ENCODE results near the gene OR5AU1. TPM values are rescaled to one million over a fixed set of nuclear protein-coding genes. Genes with fewer than 3 reads are reported as not detected.

Gene OR5AU1
- total RNA-seq (2021; ENCODE audit: unreplicated experiment): not detected
- polyA plus RNA-seq (2012): not detected in 2 replicates
- percentile 7 among the genes with signal in this experiment for Bru-seq, nascent RNA
- BruChase-seq, experiment 1, labeled RNA remaining after a 6-hour chase: percentile 13 among the genes with signal in this experiment
- BruChase-seq, experiment 2, labeled RNA remaining after a 2-hour chase: percentile 7 among the genes with signal in this experiment
- long read RNA-seq: 0 reads

- TF ChIP-seq ZNF274 (IDR thresholded peaks at IDR 0.05; ENCODE audit: low read depth, low read length): no peak
- no peak for TF ChIP-seq ZBTB33 (IDR thresholded peaks at IDR 0.05; ENCODE audit: extremely low read depth, insufficient replicate concordance, low read length)
- no peak for TF ChIP-seq REST (IDR thresholded peaks at IDR 0.05; ENCODE audit: low read depth)
- TF ChIP-seq ELF1 (IDR thresholded peaks at IDR 0.05; ENCODE audit: borderline replicate concordance, low read depth): no peak
- TF ChIP-seq POLR2AphosphoS5 (IDR thresholded peaks at IDR 0.05; ENCODE audit: low read depth, low read length): no peak
- no peak for TF ChIP-seq RAD21 (IDR thresholded peaks at IDR 0.05; ENCODE audit: low read depth)
- TF ChIP-seq ATF3 (IDR thresholded peaks at IDR 0.05): no peak
- TF ChIP-seq SP1 (IDR thresholded peaks at IDR 0.05; ENCODE audit: low read depth): no peak
- TF ChIP-seq TCF7L2 (IDR thresholded peaks at IDR 0.05; ENCODE audit: borderline replicate concordance, extremely low read depth, insufficient read depth, insufficient read length): no peak
- no peak for TF ChIP-seq SIN3A (IDR thresholded peaks at IDR 0.05; ENCODE audit: low read depth)
- no peak for TF ChIP-seq FOSL1 (IDR thresholded peaks at IDR 0.05; ENCODE audit: low read depth)
- TF ChIP-seq SRF (IDR thresholded peaks at IDR 0.05; ENCODE audit: low read depth): no peak
- no peak for TF ChIP-seq EZH2phosphoT487 (IDR thresholded peaks at IDR 0.05; ENCODE audit: borderline replicate concordance)
- ChIA-PET CTCF (no interaction called here), RAD21 (ENCODE audit: low non-redundant PET in 1 of 2, low total read pairs in 2 of 2, uncharacterized antibody in 2 of 2, unreplicated experiment in 2 of 2) (no interaction called here)
These were observed at the start of gene OR5AU1 for GRCh38 chr14:21155963-21156362. Gene OR5AU1, minus strand, starts transcription at chr14:21156063. Its CDS starts 191 bp downstream, at chr14:21155872.

More at GRCh38 chr14:21155963-21156362, at the start of gene OR5AU1:
- H3K4me3 ChIP-seq (replicated peaks in 1 of 2; ENCODE audit: low read depth in 1 of 2, low read length in 2 of 2): no peak within 1 kb of the TSS
- no peak for ATAC-seq
- no peak within 1 kb of the TSS for H3K27ac ChIP-seq (ENCODE audit: low read depth, low read length)
- H4K20me1 ChIP-seq (ENCODE audit: insufficient read depth): no peaks in the 10 kb centered on the region
- H3K9me3 ChIP-seq (ENCODE audit: control insufficient read depth in 1 of 2, insufficient read depth in 1 of 2, low read depth in 1 of 2, low read length in 2 of 2): no peaks in the 10 kb centered on the region
- POLR2A ChIA-PET: no interaction called here
- no peaks in the 10 kb centered on the region for H3K9me2 ChIP-seq (ENCODE audit: insufficient read depth)
- no peaks in the 10 kb centered on the region for H3K36me3 ChIP-seq (ENCODE audit: control insufficient read depth in 1 of 2, insufficient read depth in 2 of 2, low read length in 2 of 2)
- H3K9ac ChIP-seq (ENCODE audit: low read length): no peak within 1 kb of the TSS
- peaks cover 10% of the 10 kb centered on the region; the same call in 1 of the 2 replicates for H3K27me3 ChIP-seq (ENCODE audit: insufficient read depth, low read length)
- BruUV-seq (replicated peaks): no TSS peak
- H3K4me1 ChIP-seq (ENCODE audit: control insufficient read depth in 1 of 2, insufficient read depth in 2 of 2, low read length in 2 of 2): no peaks in the 10 kb centered on the region
- no peak within 1 kb of the TSS for H3K4me2 ChIP-seq (ENCODE audit: low read length)
- H3K79me2 ChIP-seq (ENCODE audit: insufficient read depth, low read length): no peaks in the 10 kb centered on the region
- intact Hi-C loops (cut with micrococcal nuclease): no loop called here
- H2AFZ ChIP-seq (ENCODE audit: low read depth, low read length, poor library complexity, severe bottlenecking): no peak within 1 kb of the TSS
- DNase-seq (ENCODE audit: low read depth, low spot score): no peak

Data from HCT116 (cell line).